GM23338 (cell line): Measurements from ENCODE around the gene SYT9. TPM values are rescaled to one million over a fixed set of nuclear protein-coding genes. Genes with fewer than 3 reads are reported as not detected.
A peak's percentile ranks its signal among the peaks of the same experiment; 100 is the strongest.

ENCODE experiments used
- ATAC-seq: fragments of 200-7000 bp; cut with Tn5 transposase; 3 replicates; pipeline ENCODE4 v1.9.1; 2020
- DNase-seq: peaks from one replicate; pipeline ENCODE4 v3.0.0-alpha.2; 2015; ENCODE audit warnings: low spot score
- H2AFZ ChIP-seq: fragments of 200-600 bp; sonication (generic); 2 replicates; pipeline ENCODE4 v1.8.0; 2016; ENCODE audit warnings: antibody characterized with exemption, mild to moderate bottlenecking, moderate library complexity
- H3F3A ChIP-seq: fragments of 200-600 bp; sonication (generic); replicated peaks from 2 replicates; pipeline ENCODE4 v1.8.0; 2017; ENCODE audit warnings: antibody characterized with exemption, mixed run types, low read depth
- H3K27ac ChIP-seq: fragments of 200-600 bp; sonication (generic); 2 replicates; pipeline ENCODE4 v1.6.1; 2016; ENCODE audit warnings: low read depth
- H3K27me3 ChIP-seq: fragments of 200-600 bp; sonication (generic); 2 replicates; pipeline ENCODE4 v1.8.0; 2016; ENCODE audit warnings: mild to moderate bottlenecking, mixed run types, moderate library complexity; ENCODE audit not compliant: insufficient read depth
- H3K36me3 ChIP-seq: fragments of 200-600 bp; sonication (generic); 2 replicates; pipeline ENCODE4 v1.8.0; 2016; ENCODE audit warnings: mild to moderate bottlenecking; ENCODE audit not compliant: insufficient read depth
- H3K4me1 ChIP-seq: fragments of 200-600 bp; sonication (generic); 2 replicates; pipeline ENCODE4 v1.8.0; 2016; ENCODE audit warnings: mild to moderate bottlenecking, moderate library complexity; ENCODE audit not compliant: insufficient read depth
- H3K4me2 ChIP-seq: fragments of 200-600 bp; sonication (generic); 2 replicates; pipeline ENCODE4 v1.7.1; 2017; ENCODE audit warnings: mixed run types
- H3K4me3 ChIP-seq: fragments of 200-600 bp; sonication (generic); 2 replicates; pipeline ENCODE4 v1.6.1; 2016; ENCODE audit warnings: mixed run types
- H3K79me2 ChIP-seq: fragments of 200-600 bp; sonication (generic); replicated peaks from 2 replicates; pipeline ENCODE4 v1.8.0; 2017; ENCODE audit warnings: mild to moderate bottlenecking; ENCODE audit not compliant: insufficient read depth
- H3K9me2 ChIP-seq: fragments of 200-600 bp; sonication (generic); 2 replicates; pipeline ENCODE4 v1.8.0; 2017; ENCODE audit not compliant: insufficient read depth
- H4K20me1 ChIP-seq: fragments of 200-600 bp; sonication (generic); replicated peaks from 2 replicates; pipeline ENCODE4 v1.8.0; 2017; ENCODE audit warnings: mild to moderate bottlenecking; ENCODE audit not compliant: insufficient read depth
- H3K27ac Mint-ChIP-seq: 2 replicates; pipeline ENCODE4 v1.8.0; 2020; ENCODE audit warnings: inconsistent platforms, mild to moderate bottlenecking, moderate library complexity, mixed read lengths
- H3K27me3 Mint-ChIP-seq: 3 replicates; pipeline ENCODE4 v1.8.0; 2022; ENCODE audit warnings: low read depth, mild to moderate bottlenecking, moderate library complexity, mixed read lengths, inconsistent platforms; ENCODE audit not compliant: insufficient read depth, poor library complexity
- H3K36me3 Mint-ChIP-seq: 3 replicates; pipeline ENCODE4 v1.8.0; 2021; ENCODE audit warnings: low read depth, mild to moderate bottlenecking, inconsistent platforms, moderate library complexity, mixed read lengths
- H3K4me1 Mint-ChIP-seq: 3 replicates; pipeline ENCODE4 v1.8.0; 2020; ENCODE audit warnings: mild to moderate bottlenecking, inconsistent platforms, mixed read lengths
- H3K4me3 Mint-ChIP-seq: 3 replicates; pipeline ENCODE4 v1.8.0; 2021; ENCODE audit warnings: moderate library complexity, mild to moderate bottlenecking, inconsistent platforms, mixed read lengths
- H3K9me3 Mint-ChIP-seq: 3 replicates; pipeline ENCODE4 v1.8.0; 2020; ENCODE audit warnings: moderate library complexity, mild to moderate bottlenecking, inconsistent platforms, mixed read lengths
- CTCF ChIP-seq, 2 experiments: fragments of 200-600 bp in 1 of 2; sonication (generic) in 1 of 2; conservative IDR thresholded peaks; 2 replicates each; pipeline versions ENCODE4 v1.5.1 to v1.6.1; 2016 to 2017; ENCODE audit warnings: antibody characterized with exemption in 2 of 2, low read depth in 2 of 2, mild to moderate bottlenecking in 2 of 2, moderate library complexity in 1 of 2
- EZH2 ChIP-seq: fragments of 200-600 bp; sonication (generic); IDR thresholded peaks from one replicate; pipeline ENCODE4 v1.8.0; 2017; ENCODE audit warnings: antibody characterized with exemption, mild to moderate bottlenecking, low read depth; ENCODE audit not compliant: unreplicated experiment
- EZH2phosphoT487 ChIP-seq: fragments of 200-600 bp; sonication (generic); IDR thresholded peaks from one replicate; pipeline ENCODE4 v1.8.1; 2018; ENCODE audit warnings: antibody characterized with exemption; ENCODE audit not compliant: unreplicated experiment
- JUNB ChIP-seq: IDR thresholded peaks from one replicate; pipeline ENCODE4 v1.6.1; 2016; ENCODE audit warnings: antibody characterized with exemption; ENCODE audit not compliant: unreplicated experiment
- STAT1 ChIP-seq: IDR thresholded peaks from one replicate; pipeline ENCODE4 v1.6.1; 2016; ENCODE audit warnings: antibody characterized with exemption; ENCODE audit not compliant: unreplicated experiment
- ZNF331 ChIP-seq: fragments of 250-450 bp; sonication (Bioruptor Pico); IDR thresholded peaks from 2 replicates; pipeline ENCODE4 v1.5.0; 2020; ENCODE audit warnings: low read depth, mild to moderate bottlenecking, moderate library complexity
- polyA plus RNA-seq: library from polyadenylated mRNA; unstranded; fragments of >200 nt; fragmentation: Nextera tagmentation; extraction: Ambion mirVana; gene quantifications from 2 replicates; pipeline ENCODE4 v1.2.1, GENCODE V29; 2016
- total RNA-seq: library from RNA; depleted of rRNA; stranded (reverse); fragments of >200 nt; shearing (Covaris generic); gene quantifications from 2 replicates; pipeline ENCODE4 v1.2.3, GENCODE V29; 2014
- TF ChIP-seq, protein P1 (sequence below): IDR thresholded peaks from 2 replicates; pipeline ENCODE4 v1.6.1; 2016; ENCODE audit warnings: antibody characterized with exemption
- TF ChIP-seq, protein P2 (sequence below): IDR thresholded peaks from one replicate; pipeline ENCODE4 v1.6.1; 2018; ENCODE audit warnings: antibody characterized with exemption; ENCODE audit not compliant: unreplicated experiment

The SYT9 gene
- total and polyA plus RNA-seq, 2 experiments from 2014 or later, result 0.91 to 2.4 TPM

- ATAC-seq, result peak; percentile 61
- H2AFZ ChIP-seq, result peak overlapping the region; percentile 99
- H3K27me3 ChIP-seq, result peaks cover 23% of the 10 kb centered on the region
Observed at GRCh38 chr11:7514099-7514591, 262.4 kb downstream of the SYT9 start.

DNA sequence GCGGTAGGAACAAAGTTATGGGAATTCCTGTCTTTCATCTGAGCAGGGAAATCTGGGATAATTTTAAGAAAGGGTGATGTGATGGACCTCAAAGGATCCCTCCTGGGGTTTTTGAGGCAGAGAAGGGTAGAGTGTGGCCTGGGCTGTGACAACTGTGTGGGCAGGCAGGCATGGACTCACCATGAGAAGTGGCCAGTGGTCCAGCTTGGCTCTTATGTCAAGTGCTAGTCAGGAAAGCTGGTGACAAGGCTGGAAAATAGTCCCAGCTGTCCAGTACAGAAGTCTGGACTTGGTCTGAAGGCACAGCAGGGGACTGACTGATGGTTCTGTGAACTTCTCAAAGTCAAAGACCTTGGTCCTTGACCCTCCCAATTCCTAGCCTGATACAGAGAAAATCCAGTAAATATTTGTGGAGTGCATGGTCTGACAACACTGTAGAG lies 263.8 kb downstream of the SYT9 start:
- Histone ChIP-seq H3K4me3 (no peak overlapping the region; the same call in 1 of the 2 replicates), H3K79me2 (no peaks in the 10 kb centered on the region), H3K4me2 (0 out of 2 replicates have a peak overlapping the region, but pooled peaks have one; percentile 20), H2AFZ (no peak overlapping the region), H4K20me1 (no peaks in the 10 kb centered on the region), H3F3A (peaks cover 11% of the 10 kb centered on the region; the same call in 1 of the 2 replicates), H3K27me3 (peaks cover 23% of the 10 kb centered on the region), H3K4me1 (peaks cover 30% of the 10 kb centered on the region; the same call in 1 of the 2 replicates), H3K36me3 (no peaks in the 10 kb centered on the region), H3K9me2 (no peaks in the 10 kb centered on the region), H3K27ac (no peak overlapping the region)
- no peak for DNase-seq
- H3K27ac Mint-ChIP-seq, result no peak overlapping the region
- no peaks in the 10 kb centered on the region for H3K36me3 Mint-ChIP-seq
- H3K4me3 Mint-ChIP-seq, result no peak overlapping the region
- H3K27me3 Mint-ChIP-seq, result peaks cover 13% of the 10 kb centered on the region
- H3K9me3 Mint-ChIP-seq, result no peaks in the 10 kb centered on the region; the same call in 1 of the 3 replicates
- no peak for ATAC-seq
- peaks cover 28% of the 10 kb centered on the region for H3K4me1 Mint-ChIP-seq
- TF ChIP-seq STAT1 (no peak), ZNF331 (CRISPR knock-in tag) (no peak), EZH2 (no peak), JUNB (no peak), EZH2phosphoT487 (no peak)
- TF ChIP-seq, protein P1, sequence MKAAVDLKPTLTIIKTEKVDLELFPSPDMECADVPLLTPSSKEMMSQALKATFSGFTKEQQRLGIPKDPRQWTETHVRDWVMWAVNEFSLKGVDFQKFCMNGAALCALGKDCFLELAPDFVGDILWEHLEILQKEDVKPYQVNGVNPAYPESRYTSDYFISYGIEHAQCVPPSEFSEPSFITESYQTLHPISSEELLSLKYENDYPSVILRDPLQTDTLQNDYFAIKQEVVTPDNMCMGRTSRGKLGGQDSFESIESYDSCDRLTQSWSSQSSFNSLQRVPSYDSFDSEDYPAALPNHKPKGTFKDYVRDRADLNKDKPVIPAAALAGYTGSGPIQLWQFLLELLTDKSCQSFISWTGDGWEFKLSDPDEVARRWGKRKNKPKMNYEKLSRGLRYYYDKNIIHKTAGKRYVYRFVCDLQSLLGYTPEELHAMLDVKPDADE, result no peak
- TF ChIP-seq, protein P2, sequence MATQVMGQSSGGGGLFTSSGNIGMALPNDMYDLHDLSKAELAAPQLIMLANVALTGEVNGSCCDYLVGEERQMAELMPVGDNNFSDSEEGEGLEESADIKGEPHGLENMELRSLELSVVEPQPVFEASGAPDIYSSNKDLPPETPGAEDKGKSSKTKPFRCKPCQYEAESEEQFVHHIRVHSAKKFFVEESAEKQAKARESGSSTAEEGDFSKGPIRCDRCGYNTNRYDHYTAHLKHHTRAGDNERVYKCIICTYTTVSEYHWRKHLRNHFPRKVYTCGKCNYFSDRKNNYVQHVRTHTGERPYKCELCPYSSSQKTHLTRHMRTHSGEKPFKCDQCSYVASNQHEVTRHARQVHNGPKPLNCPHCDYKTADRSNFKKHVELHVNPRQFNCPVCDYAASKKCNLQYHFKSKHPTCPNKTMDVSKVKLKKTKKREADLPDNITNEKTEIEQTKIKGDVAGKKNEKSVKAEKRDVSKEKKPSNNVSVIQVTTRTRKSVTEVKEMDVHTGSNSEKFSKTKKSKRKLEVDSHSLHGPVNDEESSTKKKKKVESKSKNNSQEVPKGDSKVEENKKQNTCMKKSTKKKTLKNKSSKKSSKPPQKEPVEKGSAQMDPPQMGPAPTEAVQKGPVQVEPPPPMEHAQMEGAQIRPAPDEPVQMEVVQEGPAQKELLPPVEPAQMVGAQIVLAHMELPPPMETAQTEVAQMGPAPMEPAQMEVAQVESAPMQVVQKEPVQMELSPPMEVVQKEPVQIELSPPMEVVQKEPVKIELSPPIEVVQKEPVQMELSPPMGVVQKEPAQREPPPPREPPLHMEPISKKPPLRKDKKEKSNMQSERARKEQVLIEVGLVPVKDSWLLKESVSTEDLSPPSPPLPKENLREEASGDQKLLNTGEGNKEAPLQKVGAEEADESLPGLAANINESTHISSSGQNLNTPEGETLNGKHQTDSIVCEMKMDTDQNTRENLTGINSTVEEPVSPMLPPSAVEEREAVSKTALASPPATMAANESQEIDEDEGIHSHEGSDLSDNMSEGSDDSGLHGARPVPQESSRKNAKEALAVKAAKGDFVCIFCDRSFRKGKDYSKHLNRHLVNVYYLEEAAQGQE, result no peak

More at GRCh38 chr11:7514099-7514591, 262.4 kb downstream of the SYT9 start:
- Mint-ChIP-seq H3K27ac (no peak overlapping the region), H3K27me3 (peaks cover 13% of the 10 kb centered on the region), H3K36me3 (no peaks in the 10 kb centered on the region), H3K9me3 (no peaks in the 10 kb centered on the region; the same call in 1 of the 3 replicates), H3K4me1 (peaks cover 28% of the 10 kb centered on the region), H3K4me3 (peak overlapping the region; percentile 67)
- H3K4me2 ChIP-seq, result peak overlapping the region; percentile 93
- peak overlapping the region; percentile 86 for H3K4me3 ChIP-seq
- H3K4me1 ChIP-seq, result peaks cover 30% of the 10 kb centered on the region; the same call in 1 of the 2 replicates
- TF ChIP-seq JUNB (no peak), CTCF (conservative IDR thresholded peaks at IDR 0.05; ENCODE audit: low read depth in 2 of 2) (0 out of 4 replicates have a peak, but pooled peaks of 1 of the 2 experiments have one; percentile 10)
- H3K27ac ChIP-seq, result no peak overlapping the region
- H3K36me3 ChIP-seq, result no peaks in the 10 kb centered on the region
- H4K20me1 ChIP-seq, result no peaks in the 10 kb centered on the region
- H3K9me2 ChIP-seq, result no peaks in the 10 kb centered on the region
- peaks cover 11% of the 10 kb centered on the region; the same call in 1 of the 2 replicates for H3F3A ChIP-seq
- DNase-seq, result peak; percentile 38
- no peaks in the 10 kb centered on the region for H3K79me2 ChIP-seq
